Endothelial cell of umbilical vein (primary cell): ENCODE data around the gene GMCL2. TPM values are rescaled to one million over a fixed set of nuclear protein-coding genes. Genes with fewer than 3 reads are reported as not detected.

Source experiments
- BruUV-seq: library from RNA; stranded (reverse); fragments of 400-500 nt; replicated peaks from 2 replicates; lab custom pipeline; 2021; lab: Mats Ljungman, UMichigan
- CTCF ChIA-PET: fragments of 300-600, 350-600 bp; sonication (Branson Sonifier 250); formaldehyde crosslinking; loops from one replicate; lab custom pipeline; 2021; ENCODE audit warnings: antibody characterized with exemption, inconsistent platforms; lab: Charles Lee
- POLR2A ChIA-PET: fragments of 300-600, 350-600 bp; sonication (Branson Sonifier 250); formaldehyde crosslinking; loops from one replicate; lab custom pipeline; 2021; ENCODE audit warnings: antibody characterized with exemption, inconsistent platforms; lab: Charles Lee
- DNase-seq: peaks from one replicate; pipeline ENCODE4 v3.0.0-alpha.2; 2011; ENCODE audit warnings: low read depth, low spot score
- FAIRE-seq: peaks from 2 replicates; lab custom pipeline; 2011; peaks lifted over from hg19 to GRCh38; lab: Jason Lieb, UNC
- H2AFZ ChIP-seq: 2 replicates; pipeline ENCODE4 v1.6.0; 2012; ENCODE audit warnings: low read depth, low read length, control low read depth, inconsistent platforms
- H3K27ac ChIP-seq: 2 replicates; pipeline ENCODE4 v1.5.1; 2011; ENCODE audit warnings: low read depth, mild to moderate bottlenecking, control low read depth, low read length, moderate library complexity; ENCODE audit not compliant: insufficient read depth
- H3K27me3 ChIP-seq, 2 experiments: 2 replicates each; pipeline versions ENCODE4 v1.6.0 to v1.6.1; 2011; ENCODE audit warnings: low read length in 2 of 2, mixed read lengths in 1 of 2; ENCODE audit not compliant: control insufficient read depth in 2 of 2, insufficient read depth in 2 of 2
- H3K36me3 ChIP-seq, 2 experiments: 2 replicates in 1 of 2; 3 replicates in 1 of 2; pipeline ENCODE4 v1.5.1; 2011; ENCODE audit warnings: low read length in 2 of 2, mild to moderate bottlenecking in 1 of 2, moderate library complexity in 1 of 2; ENCODE audit not compliant: control insufficient read depth in 2 of 2, insufficient read depth in 2 of 2; ENCODE audit errors: extremely low read depth in 1 of 2
- H3K4me1 ChIP-seq: 3 replicates; pipeline ENCODE4 v1.5.1; 2011; ENCODE audit warnings: mild to moderate bottlenecking, low read length; ENCODE audit not compliant: control insufficient read depth, insufficient read depth; ENCODE audit errors: extremely low read depth
- H3K4me2 ChIP-seq: 2 replicates; pipeline ENCODE4 v1.6.1; 2011; ENCODE audit warnings: low read length, control low read depth, mixed read lengths; ENCODE audit not compliant: insufficient read depth
- H3K4me3 ChIP-seq, 3 experiments: fragments of 200-600 bp in 1 of 3; sonication (generic), shearing (Covaris generic) in 1 of 3; replicated peaks in 1 of 3; 2 replicates each; pipeline ENCODE4 v1.5.1; 2011 to 2016; ENCODE audit warnings: control low read depth in 3 of 3, low read length in 3 of 3, mild to moderate bottlenecking in 2 of 3, inconsistent platforms in 1 of 3, low read depth in 1 of 3, moderate library complexity in 1 of 3; ENCODE audit not compliant: insufficient read depth in 1 of 3
- H3K79me2 ChIP-seq: 2 replicates; pipeline ENCODE4 v1.6.0; 2012; ENCODE audit warnings: low read length, inconsistent platforms; ENCODE audit not compliant: control insufficient read depth, insufficient read depth
- H3K9ac ChIP-seq: replicated peaks from 2 replicates; pipeline ENCODE3; 2011; ENCODE audit warnings: low read length, control low read depth; ENCODE audit not compliant: insufficient read depth; ENCODE audit errors: extremely low read depth
- H3K9me1 ChIP-seq: replicated peaks from 3 replicates; pipeline ENCODE4 v1.6.0; 2011; ENCODE audit warnings: mild to moderate bottlenecking, low read length; ENCODE audit not compliant: control insufficient read depth, insufficient read depth; ENCODE audit errors: extremely low read depth
- H3K9me3 ChIP-seq: replicated peaks from 2 replicates; pipeline ENCODE4 v1.5.1; 2012; ENCODE audit warnings: low read length, inconsistent platforms; ENCODE audit not compliant: control insufficient read depth, insufficient read depth
- H4K20me1 ChIP-seq: replicated peaks from 2 replicates; pipeline ENCODE3; 2011; ENCODE audit warnings: mild to moderate bottlenecking, low read length; ENCODE audit not compliant: control insufficient read depth, insufficient read depth; ENCODE audit errors: extremely low read depth
- EZH2 ChIP-seq: IDR thresholded peaks from 2 replicates; pipeline ENCODE4 v1.6.1; 2012; ENCODE audit warnings: borderline replicate concordance, low read depth, mild to moderate bottlenecking, moderate library complexity, low read length, inconsistent platforms; ENCODE audit not compliant: severe bottlenecking
- FOS ChIP-seq: IDR thresholded peaks from 2 replicates; pipeline ENCODE4 v1.6.1; 2011; ENCODE audit warnings: mild to moderate bottlenecking, low read length, moderate library complexity, borderline replicate concordance; ENCODE audit not compliant: insufficient read depth
- GATA2 ChIP-seq: IDR thresholded peaks from 2 replicates; pipeline ENCODE4 v1.7.0; 2011; ENCODE audit warnings: low read depth, mild to moderate bottlenecking, moderate library complexity, mixed read lengths, low read length; ENCODE audit not compliant: insufficient read length, insufficient read depth
- JUN ChIP-seq: IDR thresholded peaks from 2 replicates; pipeline ENCODE4 v1.6.1; 2011; ENCODE audit warnings: borderline replicate concordance, low read depth; ENCODE audit not compliant: insufficient read length, insufficient read depth
- MAX ChIP-seq: IDR thresholded peaks from 2 replicates; pipeline ENCODE4 v1.6.1; 2011; ENCODE audit not compliant: insufficient read depth, insufficient read length
- MYC ChIP-seq: IDR thresholded peaks from one replicate; pipeline ENCODE4 v1.6.1; 2011; ENCODE audit warnings: mild to moderate bottlenecking, low read depth, low read length
- POLR2A ChIP-seq: IDR thresholded peaks from 2 replicates; pipeline ENCODE4 v1.6.1; 2012; ENCODE audit warnings: low read depth, mild to moderate bottlenecking, control low read depth, low read length
- POLR2AphosphoS5 ChIP-seq: IDR thresholded peaks from 2 replicates; pipeline ENCODE4 v1.6.1; 2012; ENCODE audit warnings: low read depth, mild to moderate bottlenecking, control low read depth, low read length, moderate library complexity; ENCODE audit not compliant: insufficient read depth
- dilution Hi-C: fragments of 300-500 bp; cut with MboI; formaldehyde crosslinking; loops from one replicate; pipeline ENCODE4 v1.15.0; 2019; ENCODE audit warnings: low sequenced_read_pairs; ENCODE audit not compliant: extremely low pct_ligation_motif_present
- intact Hi-C: fragments of 100-400 bp; cut with micrococcal nuclease; formaldehyde crosslinking; loops from one replicate; pipeline ENCODE4 v1.10.0; 2022
- polyA plus RNA-seq, 4 experiments: library from polyadenylated mRNA; depleted of rRNA in 3 of 4; stranded (reverse) in 3 of 4; unstranded in 1 of 4; fragments of >200 nt; gene quantifications; 2 replicates each; pipeline versions ENCODE4 v1.2.1 to v1.2.3, GENCODE V29; 2011 to 2012; ENCODE audit warnings: missing spikeins in 1 of 4
- total RNA-seq: library from RNA; stranded (reverse); gene quantifications from 2 replicates; pipeline ENCODE4 v1.2.3, GENCODE V29; 2021
- TF ChIP-seq, protein P1 (sequence below), 2 donors: IDR thresholded peaks; 1 replicate in 1 of 2; 2 replicates in 1 of 2; pipeline ENCODE4 v1.5.1; 2011; ENCODE audit warnings: low read length in 2 of 2, mild to moderate bottlenecking in 2 of 2, moderate library complexity in 2 of 2, control low read depth in 1 of 2, inconsistent platforms in 1 of 2, low read depth in 1 of 2; ENCODE audit not compliant: insufficient read depth in 1 of 2; ENCODE audit errors: extremely low read depth in 1 of 2

GMCL2 gene
- total and polyA plus RNA-seq, 2 donors (not counting 3 experiments of a cell fraction or from before 2014, with no cell fraction given) = not detected

- no peak overlapping the region for H3K4me2 ChIP-seq
- peaks cover 0 to 2% of the 10 kb centered on the region in 2 experiments for H3K27me3 ChIP-seq
- CTCF ChIA-PET = interaction anchor here (1.0 to 5.3 kb wide), 2 partner anchors 37 to 83 kb away, joined by 3 to 44 read pairs; no protein-coding TSS in a partner anchor
- no peaks in the 10 kb centered on the region for H3K4me1 ChIP-seq
- no peak overlapping the region for H3K9ac ChIP-seq
- intact Hi-C loops = no loop called here
- dilution Hi-C loops = no loop called here
- H4K20me1 ChIP-seq = no peaks in the 10 kb centered on the region
- no peak overlapping the region for H3K4me3 ChIP-seq
- FAIRE-seq (no peak), DNase-seq (no peak)
- no TSS peak for BruUV-seq
- no peak overlapping the region for H2AFZ ChIP-seq
- no peaks in the 10 kb centered on the region for H3K79me2 ChIP-seq
- no peaks in the 10 kb centered on the region for H3K9me3 ChIP-seq
- POLR2A ChIA-PET = no interaction called here
- no peaks in the 10 kb centered on the region for H3K9me1 ChIP-seq
- H3K36me3 ChIP-seq = no peaks in the 10 kb centered on the region
- no peak overlapping the region for H3K27ac ChIP-seq
- TF ChIP-seq FOS = no peak
These were observed 27.0 kb downstream of the GMCL2 start for GRCh38 chr5:178160176-178160575.

GRCh38 chr5:178155065-178155464 is 32.1 kb downstream of the GMCL2 start:
- dilution Hi-C loops = no loop called here

More at GRCh38 chr5:178155065-178155464, 32.1 kb downstream of the GMCL2 start:
- intact Hi-C loops = loop anchor here (2.0 kb wide), 1 partner anchor 50 kb away; the partner anchor contains the start of gene HNRNPAB
- H3K9me1 ChIP-seq = no peaks in the 10 kb centered on the region
- no peaks in the 10 kb centered on the region for H4K20me1 ChIP-seq
- no peaks in the 10 kb centered on the region for H3K9me3 ChIP-seq
- TF ChIP-seq, protein P1, sequence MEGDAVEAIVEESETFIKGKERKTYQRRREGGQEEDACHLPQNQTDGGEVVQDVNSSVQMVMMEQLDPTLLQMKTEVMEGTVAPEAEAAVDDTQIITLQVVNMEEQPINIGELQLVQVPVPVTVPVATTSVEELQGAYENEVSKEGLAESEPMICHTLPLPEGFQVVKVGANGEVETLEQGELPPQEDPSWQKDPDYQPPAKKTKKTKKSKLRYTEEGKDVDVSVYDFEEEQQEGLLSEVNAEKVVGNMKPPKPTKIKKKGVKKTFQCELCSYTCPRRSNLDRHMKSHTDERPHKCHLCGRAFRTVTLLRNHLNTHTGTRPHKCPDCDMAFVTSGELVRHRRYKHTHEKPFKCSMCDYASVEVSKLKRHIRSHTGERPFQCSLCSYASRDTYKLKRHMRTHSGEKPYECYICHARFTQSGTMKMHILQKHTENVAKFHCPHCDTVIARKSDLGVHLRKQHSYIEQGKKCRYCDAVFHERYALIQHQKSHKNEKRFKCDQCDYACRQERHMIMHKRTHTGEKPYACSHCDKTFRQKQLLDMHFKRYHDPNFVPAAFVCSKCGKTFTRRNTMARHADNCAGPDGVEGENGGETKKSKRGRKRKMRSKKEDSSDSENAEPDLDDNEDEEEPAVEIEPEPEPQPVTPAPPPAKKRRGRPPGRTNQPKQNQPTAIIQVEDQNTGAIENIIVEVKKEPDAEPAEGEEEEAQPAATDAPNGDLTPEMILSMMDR (IDR thresholded peaks at IDR 0.05; ENCODE audit: extremely low read depth in 1 of 2, insufficient read depth in 1 of 2, low read depth in 1 of 2, low read length in 2 of 2) = no peak
- TF ChIP-seq POLR2AphosphoS5 (no peak), JUN (no peak), GATA2 (no peak), FOS (no peak), MAX (no peak), EZH2 (no peak), POLR2A (no peak), MYC (no peak)
- DNase-seq (no peak), FAIRE-seq (no peak)
- no peak overlapping the region for H3K4me3 ChIP-seq
- peaks cover 6% of the 10 kb centered on the region for H3K4me1 ChIP-seq
- no peak overlapping the region for H2AFZ ChIP-seq
- no peak overlapping the region for H3K9ac ChIP-seq
- H3K27me3 ChIP-seq = no peaks in the 10 kb centered on the region
- CTCF ChIA-PET = interaction anchor here (5.3 kb wide), 1 partner anchor 78 kb away, joined by 44 read pairs; no protein-coding TSS in a partner anchor
- no peak overlapping the region for H3K4me2 ChIP-seq
- BruUV-seq = no TSS peak
- peaks cover 6 to 9% of the 10 kb centered on the region in 2 experiments for H3K36me3 ChIP-seq
- H3K27ac ChIP-seq = no peak overlapping the region
- POLR2A ChIA-PET = no interaction called here
- H3K79me2 ChIP-seq = peaks cover 17% of the 10 kb centered on the region
